Measurements from ENCODE around the gene ZNF354C. TPM values are rescaled to one million over a fixed set of nuclear protein-coding genes. Genes with fewer than 3 reads are reported as not detected.

ZNF354C gene
- total and polyA plus RNA-seq, 10 of the 15 experiments (the other 5 are each of a cell fraction or from before 2014, with no cell fraction given), result 0.01 to 0.03 (median 0.02) TPM; not detected in 7

GRCh38 chr5:179128041-179128365 lies 67.8 kb downstream of the ZNF354C start (continued):
- TF ChIP-seq TCF7 (IDR thresholded peaks at IDR 0.05; ENCODE audit: borderline replicate concordance) (no peak), ZNF207 (IDR thresholded peaks at IDR 0.05; ENCODE audit: borderline replicate concordance) (no peak), MEF2A (IDR thresholded peaks at IDR 0.05; ENCODE audit: insufficient read depth, low read depth, low read length) (no peak), GATAD2B (conservative IDR thresholded peaks at IDR 0.05; ENCODE audit: low read depth) (no peak), SKIL (IDR thresholded peaks at IDR 0.05; ENCODE audit: low read depth, poor library complexity, severe bottlenecking) (no peak), SP1 (IDR thresholded peaks at IDR 0.05; ENCODE audit: low read depth, low read length) (no peak), MTA2 (IDR thresholded peaks at IDR 0.05; ENCODE audit: low read depth) (no peak), ZBTB11 (CRISPR knock-in tag; IDR thresholded peaks at IDR 0.05) (no peak), BMI1 (IDR thresholded peaks at IDR 0.05; ENCODE audit: borderline replicate concordance) (no peak)
